ENCODE data around the gene DMRTB1. TPM values are rescaled to one million over a fixed set of nuclear protein-coding genes. Genes with fewer than 3 reads are reported as not detected.

DMRTB1 gene
- total RNA-seq, 1 experiment from 2014 or later: not detected

GRCh38 chr1:53513846-53514245 is 54.6 kb downstream of the DMRTB1 start:
- TF ChIP-seq ZBTB33 (IDR thresholded peaks at IDR 0.05; ENCODE audit: extremely low read depth, insufficient replicate concordance, low read length): no peak
- TF ChIP-seq SIN3A (IDR thresholded peaks at IDR 0.05; ENCODE audit: low read depth): no peak
- DNase-seq (ENCODE audit: low read depth, low spot score): no peak
- ChIA-PET RAD21 (ENCODE audit: low non-redundant PET in 1 of 2, low total read pairs in 2 of 2, uncharacterized antibody in 2 of 2, unreplicated experiment in 2 of 2) (no interaction called here), POLR2A (no interaction called here), CTCF (no interaction called here)
- Histone ChIP-seq H3K79me2 (ENCODE audit: insufficient read depth, low read length) (no peaks in the 10 kb centered on the region), H3K36me3 (ENCODE audit: control insufficient read depth in 1 of 2, insufficient read depth in 2 of 2, low read length in 2 of 2) (no peaks in the 10 kb centered on the region), H3K27ac (ENCODE audit: low read depth, low read length) (no peak overlapping the region), H3K9ac (ENCODE audit: low read length) (no peak overlapping the region), H3K9me2 (ENCODE audit: insufficient read depth) (no peaks in the 10 kb centered on the region), H3K4me3 (replicated peaks in 1 of 2; ENCODE audit: low read depth in 1 of 2, low read length in 2 of 2) (no peak overlapping the region), H3K9me3 (ENCODE audit: control insufficient read depth in 1 of 2, insufficient read depth in 1 of 2, low read depth in 1 of 2, low read length in 2 of 2) (no peaks in the 10 kb centered on the region), H3K4me1 (ENCODE audit: control insufficient read depth in 1 of 2, insufficient read depth in 2 of 2, low read length in 2 of 2) (peaks cover 0 to 7% of the 10 kb centered on the region in 2 experiments; a peak in 2 of 4 replicates), H3K4me2 (ENCODE audit: low read length) (no peak overlapping the region), H3K27me3 (ENCODE audit: insufficient read depth, low read length) (no peaks in the 10 kb centered on the region), H2AFZ (ENCODE audit: low read depth, low read length, poor library complexity, severe bottlenecking) (no peak overlapping the region), H4K20me1 (ENCODE audit: insufficient read depth) (no peaks in the 10 kb centered on the region)
- intact Hi-C loops (cut with micrococcal nuclease): no loop called here
- BruUV-seq (replicated peaks): no TSS peak
- ATAC-seq: no peak

GRCh38 chr1:53514436-53514835 is 55.2 kb downstream of the DMRTB1 start:
- Histone ChIP-seq H3K4me3 (replicated peaks in 1 of 2; ENCODE audit: low read depth in 1 of 2, low read length in 2 of 2) (no peak overlapping the region), H3K27ac (ENCODE audit: low read depth, low read length) (no peak overlapping the region), H3K79me2 (ENCODE audit: insufficient read depth, low read length) (no peaks in the 10 kb centered on the region), H3K36me3 (ENCODE audit: control insufficient read depth in 1 of 2, insufficient read depth in 2 of 2, low read length in 2 of 2) (no peaks in the 10 kb centered on the region), H3K9me2 (ENCODE audit: insufficient read depth) (no peaks in the 10 kb centered on the region), H3K4me1 (ENCODE audit: control insufficient read depth in 1 of 2, insufficient read depth in 2 of 2, low read length in 2 of 2) (peaks cover 0 to 2% of the 10 kb centered on the region in 2 experiments; a peak in 2 of 4 replicates), H4K20me1 (ENCODE audit: insufficient read depth) (no peaks in the 10 kb centered on the region), H3K9ac (ENCODE audit: low read length) (no peak overlapping the region), H3K4me2 (ENCODE audit: low read length) (no peak overlapping the region), H3K27me3 (ENCODE audit: insufficient read depth, low read length) (no peaks in the 10 kb centered on the region), H2AFZ (ENCODE audit: low read depth, low read length, poor library complexity, severe bottlenecking) (no peak overlapping the region), H3K9me3 (ENCODE audit: control insufficient read depth in 1 of 2, insufficient read depth in 1 of 2, low read depth in 1 of 2, low read length in 2 of 2) (no peaks in the 10 kb centered on the region)
- no peak for TF ChIP-seq TCF7L2 (IDR thresholded peaks at IDR 0.05; ENCODE audit: borderline replicate concordance, extremely low read depth, insufficient read depth, insufficient read length)
- no peak for TF ChIP-seq EZH2phosphoT487 (IDR thresholded peaks at IDR 0.05; ENCODE audit: borderline replicate concordance)
- no peak for TF ChIP-seq SRF (IDR thresholded peaks at IDR 0.05; ENCODE audit: low read depth)
- no peak for TF ChIP-seq EGR1 (IDR thresholded peaks at IDR 0.05; ENCODE audit: low read depth)
- no peak for TF ChIP-seq SIN3A (IDR thresholded peaks at IDR 0.05; ENCODE audit: low read depth)
- DNase-seq (ENCODE audit: low read depth, low spot score) (no peak), ATAC-seq (no peak)
- intact Hi-C loops (cut with micrococcal nuclease): no loop called here
- RAD21 ChIA-PET (ENCODE audit: low non-redundant PET in 1 of 2, low total read pairs in 2 of 2, uncharacterized antibody in 2 of 2, unreplicated experiment in 2 of 2): no interaction called here
- CTCF ChIA-PET: no interaction called here
- POLR2A ChIA-PET: no interaction called here
- BruUV-seq (replicated peaks): no TSS peak
